ENCODE measurements around the gene TXNDC8. TPM values are rescaled to one million over a fixed set of nuclear protein-coding genes. Genes with fewer than 3 reads are reported as not detected.

Gene TXNDC8
- total RNA-seq, 4 donors from 2014 or later, result not detected

DNA sequence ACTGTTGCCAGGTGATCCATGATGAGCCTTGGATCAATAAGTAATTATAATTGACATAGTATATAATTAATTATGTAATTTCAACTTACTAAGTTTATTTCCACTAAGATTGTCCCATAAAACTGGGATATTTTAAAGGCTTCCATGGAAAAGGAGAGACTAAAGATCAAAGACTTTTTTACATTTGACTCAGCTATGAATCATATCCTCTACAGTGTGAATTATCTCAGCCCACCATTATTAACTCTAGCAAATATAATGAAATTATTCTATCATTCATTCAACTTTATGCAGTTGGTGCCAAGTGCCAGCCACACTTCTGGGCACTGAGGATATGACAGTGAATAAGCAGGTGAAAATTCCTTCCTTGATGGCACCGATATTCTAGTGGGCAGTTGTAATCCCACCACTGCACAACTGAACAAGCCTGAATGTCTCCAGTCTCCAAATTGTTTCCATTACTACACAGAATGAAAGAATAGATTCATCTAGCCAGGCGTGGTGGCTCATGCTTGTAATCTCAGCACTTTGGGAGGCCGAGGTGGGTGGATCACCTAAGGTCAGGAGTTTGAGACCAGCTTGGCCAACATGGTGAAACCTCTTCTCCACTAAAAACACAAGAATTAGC lies 59.5 kb downstream of the TXNDC8 start:
- Histone ChIP-seq H3K4me3 (replicated peaks in 1 of 3) (no peak overlapping the region), H3K27me3 (no peaks in the 10 kb centered on the region), H3K4me1 (no peaks in the 10 kb centered on the region), H3K27ac (no peak overlapping the region), H3K36me3 (no peaks in the 10 kb centered on the region), H3K9me3 (no peaks in the 10 kb centered on the region)
- 80 to 92% methylated on average over 3 of the region's 3 CpGs for WGBS, 2 donors
- TF ChIP-seq POLR2A (IDR thresholded peaks at IDR 0.05) (no peak), CTCF (IDR thresholded peaks at IDR 0.05) (no peak)
- no peak for DNase-seq
- intact Hi-C loops (cut with DNase I), result no loop called here

DNA sequence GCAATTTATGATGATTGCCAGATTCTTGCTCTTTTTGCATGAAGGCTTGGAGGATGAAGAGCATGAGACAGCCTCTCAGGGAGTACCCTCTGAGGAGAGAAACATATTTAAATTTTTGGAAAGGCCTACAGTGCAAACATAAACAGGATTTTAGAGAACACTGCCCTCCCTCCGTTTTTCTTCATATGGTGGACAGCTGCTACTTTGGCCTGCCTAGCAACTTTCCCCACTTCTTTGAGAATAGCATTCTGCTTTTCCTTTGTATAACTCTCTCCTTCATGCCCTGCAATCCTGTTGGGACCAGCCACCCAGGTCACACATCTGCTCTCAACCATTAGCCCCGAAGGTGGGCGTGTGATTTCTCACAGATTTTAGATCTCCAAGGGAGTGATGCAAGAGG lies 60.9 kb downstream of the TXNDC8 start:
- H3K36me3 ChIP-seq, result no peaks in the 10 kb centered on the region
- no peaks in the 10 kb centered on the region for H3K9me3 ChIP-seq
- no peaks in the 10 kb centered on the region for H3K4me1 ChIP-seq
- H3K4me3 ChIP-seq (replicated peaks in 1 of 3), result no peak overlapping the region
- WGBS, 2 donors, result 50 to 58% methylated on average over 3 of the region's 3 CpGs
- H3K27ac ChIP-seq, result no peak overlapping the region
- no peaks in the 10 kb centered on the region for H3K27me3 ChIP-seq
- no peak for DNase-seq
- intact Hi-C loops (cut with DNase I), result no loop called here
- TF ChIP-seq POLR2A (IDR thresholded peaks at IDR 0.05) (no peak), CTCF (IDR thresholded peaks at IDR 0.05) (no peak)

GRCh38 chr9:110270211-110270995 lies 67.3 kb downstream of the TXNDC8 start:
- no peak overlapping the region for H3K27ac ChIP-seq

GRCh38 chr9:110266795-110267194 lies 70.9 kb downstream of the TXNDC8 start:
- 93 to 95% methylated on average over 1 of the region's 1 CpG for WGBS, 2 donors
- no peak for DNase-seq
- Histone ChIP-seq H3K9me3 (no peaks in the 10 kb centered on the region), H3K36me3 (no peaks in the 10 kb centered on the region), H3K4me1 (no peaks in the 10 kb centered on the region), H3K27me3 (no peaks in the 10 kb centered on the region), H3K27ac (no peak overlapping the region), H3K4me3 (replicated peaks in 1 of 3) (no peak overlapping the region)
- TF ChIP-seq POLR2A (IDR thresholded peaks at IDR 0.05) (no peak), CTCF (IDR thresholded peaks at IDR 0.05) (no peak)
- intact Hi-C loops (cut with DNase I), result no loop called here

More at GRCh38 chr9:110270211-110270995, 67.3 kb downstream of the TXNDC8 start:
- no peaks in the 10 kb centered on the region for H3K4me1 ChIP-seq
- H3K27me3 ChIP-seq, result no peaks in the 10 kb centered on the region
- no peak for DNase-seq
- no peak for TF ChIP-seq POLR2A (IDR thresholded peaks at IDR 0.05)
- no peak for TF ChIP-seq CTCF (IDR thresholded peaks at IDR 0.05)
- intact Hi-C loops (cut with DNase I), result no loop called here
- no peaks in the 10 kb centered on the region for H3K9me3 ChIP-seq
- WGBS, 2 donors, result 93 to 96% methylated on average over 3 of the region's 3 CpGs
- H3K4me3 ChIP-seq (replicated peaks in 1 of 3), result no peak overlapping the region
- H3K36me3 ChIP-seq, result no peaks in the 10 kb centered on the region

DNA sequence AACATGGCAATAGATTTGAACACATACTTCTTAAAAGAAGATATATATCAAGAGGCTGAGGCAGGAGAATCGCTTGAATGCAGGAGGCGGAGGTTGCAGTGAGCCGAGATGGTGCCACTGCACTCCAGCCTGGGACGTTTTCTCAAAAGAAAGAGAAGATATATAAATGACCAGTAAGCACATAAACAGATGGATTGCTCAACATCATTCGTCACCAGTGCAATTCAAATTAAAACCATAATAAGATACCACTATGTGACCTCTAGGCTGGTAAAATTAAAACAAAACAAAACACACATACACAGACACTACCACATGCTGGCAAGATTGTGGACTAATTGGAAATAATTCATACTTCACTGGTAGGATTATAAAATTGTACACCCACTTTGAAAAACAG lies 76.0 kb downstream of the TXNDC8 start:
- no peak overlapping the region for H3K27ac ChIP-seq
- H3K36me3 ChIP-seq, result no peaks in the 10 kb centered on the region
- intact Hi-C loops (cut with DNase I), result no loop called here
- DNase-seq, result no peak
- TF ChIP-seq POLR2A (IDR thresholded peaks at IDR 0.05), result no peak
- no peak for TF ChIP-seq CTCF (IDR thresholded peaks at IDR 0.05)
- H3K27me3 ChIP-seq, result no peaks in the 10 kb centered on the region
- WGBS, 2 donors, result 80 to 84% methylated on average over 5 of the region's 5 CpGs
- H3K4me3 ChIP-seq (replicated peaks in 1 of 3), result no peak overlapping the region
- H3K9me3 ChIP-seq, result no peaks in the 10 kb centered on the region
- H3K4me1 ChIP-seq, result peaks cover 0 to 6% of the 10 kb centered on the region in 2 donors

Data from thyroid gland (tissue), 4 donors.